Lower lobe of right lung (tissue), 2 donors: ENCODE results near the gene ZNF799. TPM values are rescaled to one million over a fixed set of nuclear protein-coding genes. Genes with fewer than 3 reads are reported as not detected.
"Not testable (repeated sequence)": the region's sequence is repeated elsewhere in the genome, so short reads cannot be mapped to it uniquely, and the experiment has no call there.

ENCODE experiments used
- ATAC-seq, 2 donors: fragments of 200-7000 bp; cut with Tn5 transposase; one replicate each; pipeline ENCODE4 v1.9.1; 2020 to 2022; ENCODE audit warnings: mild to moderate bottlenecking in 2 of 2, moderate library complexity in 2 of 2
- DNase-seq: peaks from one replicate; pipeline ENCODE4 v3.0.0-alpha.2; 2020
- H3K27ac ChIP-seq: fragments of 200-600 bp; one replicate; pipeline ENCODE4 v1.8.0; 2022
- H3K27me3 ChIP-seq: fragments of 200-600 bp; one replicate; pipeline ENCODE4 v1.8.0; 2022; ENCODE audit warnings: low read depth
- H3K36me3 ChIP-seq: fragments of 200-600 bp; one replicate; pipeline ENCODE4 v1.8.0; 2022; ENCODE audit warnings: mild to moderate bottlenecking
- H3K4me1 ChIP-seq: fragments of 200-600 bp; one replicate; pipeline ENCODE4 v1.8.0; 2022
- H3K4me3 ChIP-seq: fragments of 200-600 bp; one replicate; pipeline ENCODE4 v1.8.0; 2022; ENCODE audit warnings: mild to moderate bottlenecking
- H3K9me3 ChIP-seq: fragments of 200-600 bp; one replicate; pipeline ENCODE4 v1.8.0; 2022
- CTCF ChIP-seq: fragments of 200-600 bp; IDR thresholded peaks from one replicate; pipeline ENCODE4 v1.8.0; 2022; ENCODE audit warnings: antibody characterized with exemption, mild to moderate bottlenecking
- intact Hi-C: fragments of 100-400 bp; cut with DNase I; formaldehyde crosslinking; loops from one replicate; pipeline ENCODE4 v1.11.0; 2022
- total RNA-seq: library from RNA; stranded (reverse); fragmentation: NEBNext Ultra II Directional; extraction: Animal tissue kit (Norgen Biotek cat#: 25700); gene quantifications from one replicate; pipeline ENCODE4 v1.2.1, GENCODE V29; 2021
- donor health status: DM: no; HTN: yes; CAD: no; lungs with severe emphysema.

ZNF799 gene
- total RNA-seq, 1 donor from 2014 or later, result 6.5 TPM

GRCh38 chr19:12380444-12380737 lies 20.7 kb downstream of the ZNF799 start:
- H3K27ac ChIP-seq, result no peak overlapping the region
- intact Hi-C loops, result no loop called here
- ATAC-seq (no peak), DNase-seq (no peak)
- no peaks in the 10 kb centered on the region for H3K27me3 ChIP-seq
- TF ChIP-seq CTCF, result no peak
- H3K36me3 ChIP-seq, result peaks cover 19% of the 10 kb centered on the region
- peaks cover 38% of the 10 kb centered on the region for H3K9me3 ChIP-seq
- no peak overlapping the region for H3K4me3 ChIP-seq
- H3K4me1 ChIP-seq, result no peaks in the 10 kb centered on the region

- Histone ChIP-seq H3K27me3 (no peaks in the 10 kb centered on the region), H3K27ac (no peak overlapping the region), H3K9me3 (peaks cover 38% of the 10 kb centered on the region), H3K4me1 (no peaks in the 10 kb centered on the region), H3K36me3 (peaks cover 19% of the 10 kb centered on the region), H3K4me3 (no peak overlapping the region)
- TF ChIP-seq CTCF, result no peak
- no peak for ATAC-seq
- no peak for DNase-seq
- intact Hi-C loops, result no loop called here
Observed at GRCh38 chr19:12379732-12380443, 21.2 kb downstream of the ZNF799 start.

GRCh38 chr19:12374026-12374425 lies 27.0 kb downstream of the ZNF799 start:
- H3K27me3 ChIP-seq, result no peaks in the 10 kb centered on the region
- H3K4me3 ChIP-seq, result no peak overlapping the region
- no peak for DNase-seq
- intact Hi-C loops, result no loop called here
- TF ChIP-seq CTCF, result no peak
- peaks cover 17% of the 10 kb centered on the region for H3K9me3 ChIP-seq
- no peaks in the 10 kb centered on the region for H3K36me3 ChIP-seq
- no peak overlapping the region for H3K27ac ChIP-seq
- no peaks in the 10 kb centered on the region for H3K4me1 ChIP-seq
- no peak for ATAC-seq

GRCh38 chr19:12365236-12366162 lies 35.6 kb downstream of the ZNF799 start, which contains the start of gene ZNF442:
Gene ZNF442, minus strand, starts transcription at chr19:12365683. Its CDS starts 2,052 bp downstream, at chr19:12363631.
- peak; percentile 94 for DNase-seq
- Histone ChIP-seq H3K36me3 (no peaks in the 10 kb centered on the region), H3K4me1 (peaks cover 18% of the 10 kb centered on the region), H3K9me3 (no peaks in the 10 kb centered on the region), H3K4me3 (peak within 1 kb of the TSS; percentile 93), H3K27me3 (no peaks in the 10 kb centered on the region), H3K27ac (peak within 1 kb of the TSS; percentile 89)
- peak; percentile 99 for ATAC-seq
- TF ChIP-seq CTCF, result peak; percentile 68
- intact Hi-C loops, result no loop called here

- peak overlapping the region; percentile 89 for H3K27ac ChIP-seq
- H3K27me3 ChIP-seq, result no peaks in the 10 kb centered on the region
- DNase-seq, result peak; percentile 59
- TF ChIP-seq CTCF, result no peak
- peak; percentile 9 to 25 for ATAC-seq
- H3K36me3 ChIP-seq, result no peaks in the 10 kb centered on the region
- peak overlapping the region; percentile 93 for H3K4me3 ChIP-seq
- no peaks in the 10 kb centered on the region for H3K9me3 ChIP-seq
- H3K4me1 ChIP-seq, result peaks cover 18% of the 10 kb centered on the region
- intact Hi-C loops, result no loop called here
Observed at GRCh38 chr19:12364391-12365235, 36.5 kb downstream of the ZNF799 start.

GRCh38 chr19:12362236-12362635 lies 38.8 kb downstream of the ZNF799 start:
- intact Hi-C loops, H3K27ac ChIP-seq, H3K27me3 ChIP-seq, DNase-seq, H3K9me3 ChIP-seq, ATAC-seq, H3K36me3 ChIP-seq, H3K4me3 ChIP-seq: not testable (repeated sequence)
- H3K4me1 ChIP-seq, result peaks cover 18% of the 10 kb centered on the region
